ENCODE results near the gene ZNF133.

Gene ZNF133

GRCh38 chr20:18359854-18360253 is 71.5 kb downstream of the ZNF133 start:
- Mint-ChIP-seq H3K27me3 (no peaks in the 10 kb centered on the region), H3K9me3 (peaks cover 8% of the 10 kb centered on the region)

GRCh38 chr20:18360635-18361034 is 72.3 kb downstream of the ZNF133 start:
- intact Hi-C loops (cut with micrococcal nuclease) = no loop called here
- H3K27me3 Mint-ChIP-seq = no peaks in the 10 kb centered on the region
- H3K27ac Mint-ChIP-seq = no peak overlapping the region
- peaks cover under 1% of the 10 kb centered on the region for H3K9me3 Mint-ChIP-seq
- H3K4me1 Mint-ChIP-seq (ENCODE audit: low read depth) = no peaks in the 10 kb centered on the region
- H3K4me3 Mint-ChIP-seq = no peak overlapping the region
- no peaks in the 10 kb centered on the region for H3K36me3 Mint-ChIP-seq (ENCODE audit: low read depth)

More at GRCh38 chr20:18359854-18360253, 71.5 kb downstream of the ZNF133 start:
- no peaks in the 10 kb centered on the region for H3K36me3 Mint-ChIP-seq (ENCODE audit: low read depth)
- H3K4me3 Mint-ChIP-seq = no peak overlapping the region
- no peak overlapping the region for H3K27ac Mint-ChIP-seq
- intact Hi-C loops (cut with micrococcal nuclease) = no loop called here
- no peaks in the 10 kb centered on the region for H3K4me1 Mint-ChIP-seq (ENCODE audit: low read depth)

GRCh38 chr20:18361678-18362077 is 73.4 kb downstream of the ZNF133 start:
- Mint-ChIP-seq H3K9me3 (no peaks in the 10 kb centered on the region), H3K36me3 (ENCODE audit: low read depth) (no peaks in the 10 kb centered on the region), H3K4me1 (ENCODE audit: low read depth) (no peaks in the 10 kb centered on the region), H3K27ac (no peak overlapping the region), H3K4me3 (no peak overlapping the region), H3K27me3 (no peaks in the 10 kb centered on the region)
- intact Hi-C loops (cut with micrococcal nuclease) = no loop called here

- Mint-ChIP-seq H3K36me3 (ENCODE audit: low read depth) (no peaks in the 10 kb centered on the region), H3K27me3 (no peaks in the 10 kb centered on the region), H3K4me1 (ENCODE audit: low read depth) (no peaks in the 10 kb centered on the region), H3K4me3 (no peak overlapping the region), H3K27ac (no peak overlapping the region), H3K9me3 (no peaks in the 10 kb centered on the region)
- intact Hi-C loops (cut with micrococcal nuclease) = no loop called here
These were observed 74.6 kb downstream of the ZNF133 start for GRCh38 chr20:18362916-18363315.

- no peak overlapping the region for H3K27ac Mint-ChIP-seq
- no peaks in the 10 kb centered on the region for H3K9me3 Mint-ChIP-seq
- H3K4me1 Mint-ChIP-seq (ENCODE audit: low read depth) = no peaks in the 10 kb centered on the region
- H3K27me3 Mint-ChIP-seq = no peaks in the 10 kb centered on the region
- intact Hi-C loops (cut with micrococcal nuclease) = no loop called here
- no peaks in the 10 kb centered on the region for H3K36me3 Mint-ChIP-seq (ENCODE audit: low read depth)
- no peak overlapping the region for H3K4me3 Mint-ChIP-seq
These were observed 75.4 kb downstream of the ZNF133 start for GRCh38 chr20:18363708-18364107.

GRCh38 chr20:18364768-18365167 is 76.4 kb downstream of the ZNF133 start:
- no peaks in the 10 kb centered on the region for H3K27me3 Mint-ChIP-seq
- no peak overlapping the region for H3K4me3 Mint-ChIP-seq
- H3K4me1 Mint-ChIP-seq (ENCODE audit: low read depth) = no peaks in the 10 kb centered on the region
- no peaks in the 10 kb centered on the region for H3K36me3 Mint-ChIP-seq (ENCODE audit: low read depth)
- no peaks in the 10 kb centered on the region for H3K9me3 Mint-ChIP-seq
- intact Hi-C loops (cut with micrococcal nuclease) = no loop called here
- no peak overlapping the region for H3K27ac Mint-ChIP-seq
